Testis (tissue), 2 donors: Measurements from ENCODE around the gene ROBO1.

ENCODE experiments used
- POLR2A ChIP-seq: fragments of 450-650 bp; IDR thresholded peaks from one replicate; pipeline ENCODE4 v1.6.1; 2017; ENCODE audit warnings: antibody characterized with exemption, mild to moderate bottlenecking, moderate library complexity
- TF ChIP-seq, protein P1 (sequence below), 3 experiments: fragments of 450-650 bp in 2 of 3; fragments of 200-600 bp in 1 of 3; sonication (generic) in 1 of 3; IDR thresholded peaks; one replicate each; pipeline ENCODE4 v1.5.1; 2016 to 2019; ENCODE audit warnings: antibody characterized with exemption in 3 of 3, mild to moderate bottlenecking in 2 of 3, moderate library complexity in 1 of 3

DNA sequence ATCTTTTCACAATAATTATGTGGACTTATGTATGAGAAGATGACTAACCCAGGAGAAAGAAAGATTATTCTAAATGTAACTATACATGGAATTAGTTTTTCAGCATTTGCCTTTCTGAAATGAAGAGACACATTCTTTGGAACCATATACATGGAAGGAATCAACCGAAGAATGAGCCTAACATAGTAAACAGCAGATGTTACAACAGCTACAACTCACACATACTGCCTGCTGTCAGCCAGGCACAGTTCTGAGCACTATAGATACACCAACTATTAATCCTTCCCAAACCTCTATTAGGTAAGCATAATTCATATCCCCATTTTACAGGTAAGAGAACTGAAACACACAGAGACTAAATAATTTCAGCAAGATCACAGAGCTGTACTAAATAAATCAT lies 840.0 kb downstream of the ROBO1 start:
- TF ChIP-seq, protein P1, sequence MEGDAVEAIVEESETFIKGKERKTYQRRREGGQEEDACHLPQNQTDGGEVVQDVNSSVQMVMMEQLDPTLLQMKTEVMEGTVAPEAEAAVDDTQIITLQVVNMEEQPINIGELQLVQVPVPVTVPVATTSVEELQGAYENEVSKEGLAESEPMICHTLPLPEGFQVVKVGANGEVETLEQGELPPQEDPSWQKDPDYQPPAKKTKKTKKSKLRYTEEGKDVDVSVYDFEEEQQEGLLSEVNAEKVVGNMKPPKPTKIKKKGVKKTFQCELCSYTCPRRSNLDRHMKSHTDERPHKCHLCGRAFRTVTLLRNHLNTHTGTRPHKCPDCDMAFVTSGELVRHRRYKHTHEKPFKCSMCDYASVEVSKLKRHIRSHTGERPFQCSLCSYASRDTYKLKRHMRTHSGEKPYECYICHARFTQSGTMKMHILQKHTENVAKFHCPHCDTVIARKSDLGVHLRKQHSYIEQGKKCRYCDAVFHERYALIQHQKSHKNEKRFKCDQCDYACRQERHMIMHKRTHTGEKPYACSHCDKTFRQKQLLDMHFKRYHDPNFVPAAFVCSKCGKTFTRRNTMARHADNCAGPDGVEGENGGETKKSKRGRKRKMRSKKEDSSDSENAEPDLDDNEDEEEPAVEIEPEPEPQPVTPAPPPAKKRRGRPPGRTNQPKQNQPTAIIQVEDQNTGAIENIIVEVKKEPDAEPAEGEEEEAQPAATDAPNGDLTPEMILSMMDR (IDR thresholded peaks at IDR 0.05): no peak
- TF ChIP-seq POLR2A: no peak
